GM23338 (cell line): ENCODE results near the gene PKP2. TPM values are rescaled to one million over a fixed set of nuclear protein-coding genes. Genes with fewer than 3 reads are reported as not detected.

Source experiments
- ATAC-seq: fragments of 200-7000 bp; cut with Tn5 transposase; 3 replicates; pipeline ENCODE4 v1.9.1; 2020
- DNase-seq: peaks from one replicate; pipeline ENCODE4 v3.0.0-alpha.2; 2015; ENCODE audit warnings: low spot score
- H2AFZ ChIP-seq: fragments of 200-600 bp; sonication (generic); 2 replicates; pipeline ENCODE4 v1.8.0; 2016; ENCODE audit warnings: antibody characterized with exemption, mild to moderate bottlenecking, moderate library complexity
- H3F3A ChIP-seq: fragments of 200-600 bp; sonication (generic); replicated peaks from 2 replicates; pipeline ENCODE4 v1.8.0; 2017; ENCODE audit warnings: antibody characterized with exemption, mixed run types, low read depth
- H3K27ac ChIP-seq: fragments of 200-600 bp; sonication (generic); 2 replicates; pipeline ENCODE4 v1.6.1; 2016; ENCODE audit warnings: low read depth
- H3K27me3 ChIP-seq: fragments of 200-600 bp; sonication (generic); 2 replicates; pipeline ENCODE4 v1.8.0; 2016; ENCODE audit warnings: mild to moderate bottlenecking, mixed run types, moderate library complexity; ENCODE audit not compliant: insufficient read depth
- H3K36me3 ChIP-seq: fragments of 200-600 bp; sonication (generic); 2 replicates; pipeline ENCODE4 v1.8.0; 2016; ENCODE audit warnings: mild to moderate bottlenecking; ENCODE audit not compliant: insufficient read depth
- H3K4me1 ChIP-seq: fragments of 200-600 bp; sonication (generic); 2 replicates; pipeline ENCODE4 v1.8.0; 2016; ENCODE audit warnings: mild to moderate bottlenecking, moderate library complexity; ENCODE audit not compliant: insufficient read depth
- H3K4me2 ChIP-seq: fragments of 200-600 bp; sonication (generic); 2 replicates; pipeline ENCODE4 v1.7.1; 2017; ENCODE audit warnings: mixed run types
- H3K4me3 ChIP-seq: fragments of 200-600 bp; sonication (generic); 2 replicates; pipeline ENCODE4 v1.6.1; 2016; ENCODE audit warnings: mixed run types
- H3K79me2 ChIP-seq: fragments of 200-600 bp; sonication (generic); replicated peaks from 2 replicates; pipeline ENCODE4 v1.8.0; 2017; ENCODE audit warnings: mild to moderate bottlenecking; ENCODE audit not compliant: insufficient read depth
- H3K9me2 ChIP-seq: fragments of 200-600 bp; sonication (generic); 2 replicates; pipeline ENCODE4 v1.8.0; 2017; ENCODE audit not compliant: insufficient read depth
- H4K20me1 ChIP-seq: fragments of 200-600 bp; sonication (generic); replicated peaks from 2 replicates; pipeline ENCODE4 v1.8.0; 2017; ENCODE audit warnings: mild to moderate bottlenecking; ENCODE audit not compliant: insufficient read depth
- H3K27ac Mint-ChIP-seq: 2 replicates; pipeline ENCODE4 v1.8.0; 2020; ENCODE audit warnings: inconsistent platforms, mild to moderate bottlenecking, moderate library complexity, mixed read lengths
- H3K27me3 Mint-ChIP-seq: 3 replicates; pipeline ENCODE4 v1.8.0; 2022; ENCODE audit warnings: low read depth, mild to moderate bottlenecking, moderate library complexity, mixed read lengths, inconsistent platforms; ENCODE audit not compliant: insufficient read depth, poor library complexity
- H3K36me3 Mint-ChIP-seq: 3 replicates; pipeline ENCODE4 v1.8.0; 2021; ENCODE audit warnings: low read depth, mild to moderate bottlenecking, inconsistent platforms, moderate library complexity, mixed read lengths
- H3K4me1 Mint-ChIP-seq: 3 replicates; pipeline ENCODE4 v1.8.0; 2020; ENCODE audit warnings: mild to moderate bottlenecking, inconsistent platforms, mixed read lengths
- H3K4me3 Mint-ChIP-seq: 3 replicates; pipeline ENCODE4 v1.8.0; 2021; ENCODE audit warnings: moderate library complexity, mild to moderate bottlenecking, inconsistent platforms, mixed read lengths
- H3K9me3 Mint-ChIP-seq: 3 replicates; pipeline ENCODE4 v1.8.0; 2020; ENCODE audit warnings: moderate library complexity, mild to moderate bottlenecking, inconsistent platforms, mixed read lengths
- CREB1 ChIP-seq: fragments of 250-450 bp; sonication (Bioruptor Pico); IDR thresholded peaks from 2 replicates; pipeline ENCODE4 v1.5.0; 2020; ENCODE audit warnings: low read depth, mild to moderate bottlenecking, moderate library complexity
- CTCF ChIP-seq, 2 experiments: fragments of 200-600 bp in 1 of 2; sonication (generic) in 1 of 2; conservative IDR thresholded peaks; 2 replicates each; pipeline versions ENCODE4 v1.5.1 to v1.6.1; 2016 to 2017; ENCODE audit warnings: antibody characterized with exemption in 2 of 2, low read depth in 2 of 2, mild to moderate bottlenecking in 2 of 2, moderate library complexity in 1 of 2
- ETS1 ChIP-seq: IDR thresholded peaks from 2 replicates; pipeline ENCODE4 v1.6.1; 2016; ENCODE audit warnings: antibody characterized with exemption
- EZH2phosphoT487 ChIP-seq: fragments of 200-600 bp; sonication (generic); IDR thresholded peaks from one replicate; pipeline ENCODE4 v1.8.1; 2018; ENCODE audit warnings: antibody characterized with exemption; ENCODE audit not compliant: unreplicated experiment
- JUNB ChIP-seq: IDR thresholded peaks from one replicate; pipeline ENCODE4 v1.6.1; 2016; ENCODE audit warnings: antibody characterized with exemption; ENCODE audit not compliant: unreplicated experiment
- NANOG ChIP-seq: IDR thresholded peaks from 2 replicates; pipeline ENCODE4 v1.6.1; 2016; ENCODE audit warnings: antibody characterized with exemption, borderline replicate concordance
- REST ChIP-seq: IDR thresholded peaks from one replicate; pipeline ENCODE4 v1.6.1; 2018; ENCODE audit warnings: antibody characterized with exemption; ENCODE audit not compliant: unreplicated experiment
- STAT1 ChIP-seq: IDR thresholded peaks from one replicate; pipeline ENCODE4 v1.6.1; 2016; ENCODE audit warnings: antibody characterized with exemption; ENCODE audit not compliant: unreplicated experiment
- ZNF114 ChIP-seq: fragments of 250-450 bp; sonication (Bioruptor Pico); IDR thresholded peaks from 2 replicates; pipeline ENCODE4 v1.5.0; 2020; ENCODE audit warnings: mild to moderate bottlenecking, moderate library complexity
- ZNF331 ChIP-seq: fragments of 250-450 bp; sonication (Bioruptor Pico); IDR thresholded peaks from 2 replicates; pipeline ENCODE4 v1.5.0; 2020; ENCODE audit warnings: low read depth, mild to moderate bottlenecking, moderate library complexity
- polyA plus RNA-seq: library from polyadenylated mRNA; unstranded; fragments of >200 nt; fragmentation: Nextera tagmentation; extraction: Ambion mirVana; gene quantifications from 2 replicates; pipeline ENCODE4 v1.2.1, GENCODE V29; 2016
- total RNA-seq: library from RNA; depleted of rRNA; stranded (reverse); fragments of >200 nt; shearing (Covaris generic); gene quantifications from 2 replicates; pipeline ENCODE4 v1.2.3, GENCODE V29; 2014

Gene PKP2
- total and polyA plus RNA-seq, 2 experiments from 2014 or later, result 24.6 to 47.6 TPM

- Mint-ChIP-seq H3K27ac (no peak overlapping the region), H3K4me3 (no peak overlapping the region), H3K9me3 (peaks cover 3% of the 10 kb centered on the region; the same call in 2 of the 3 replicates), H3K36me3 (peaks cover 3% of the 10 kb centered on the region; the same call in 2 of the 3 replicates), H3K27me3 (no peaks in the 10 kb centered on the region), H3K4me1 (no peaks in the 10 kb centered on the region; the same call in 2 of the 3 replicates)
- Histone ChIP-seq H3F3A (no peaks in the 10 kb centered on the region), H3K4me1 (no peaks in the 10 kb centered on the region), H3K9me2 (peaks cover 9% of the 10 kb centered on the region), H3K36me3 (peaks cover 10% of the 10 kb centered on the region; the same call in 1 of the 2 replicates), H3K79me2 (no peaks in the 10 kb centered on the region), H3K4me2 (no peak overlapping the region), H3K27ac (no peak overlapping the region), H2AFZ (no peak overlapping the region), H3K27me3 (no peaks in the 10 kb centered on the region), H4K20me1 (no peaks in the 10 kb centered on the region), H3K4me3 (no peak overlapping the region)
- DNase-seq (no peak), ATAC-seq (no peak)
- TF ChIP-seq ZNF331 (CRISPR knock-in tag) (no peak), STAT1 (no peak), ZNF114 (CRISPR knock-in tag) (no peak), NANOG (no peak), CTCF (conservative IDR thresholded peaks at IDR 0.05; ENCODE audit: low read depth in 2 of 2) (no peak), REST (no peak), CREB1 (CRISPR knock-in tag) (no peak), EZH2phosphoT487 (no peak), ETS1 (no peak)
Observed at GRCh38 chr12:32789446-32789845, 107.1 kb downstream of the PKP2 start.

- Histone ChIP-seq H4K20me1 (no peaks in the 10 kb centered on the region), H3K79me2 (no peaks in the 10 kb centered on the region), H2AFZ (no peak overlapping the region), H3K27ac (no peak overlapping the region), H3K4me1 (no peaks in the 10 kb centered on the region), H3K9me2 (peaks cover 9% of the 10 kb centered on the region), H3K4me2 (no peak overlapping the region), H3F3A (no peaks in the 10 kb centered on the region), H3K36me3 (peaks cover 10% of the 10 kb centered on the region; the same call in 1 of the 2 replicates), H3K4me3 (no peak overlapping the region), H3K27me3 (no peaks in the 10 kb centered on the region)
- no peaks in the 10 kb centered on the region for H3K27me3 Mint-ChIP-seq
- ATAC-seq (no peak), DNase-seq (no peak)
- peaks cover 3% of the 10 kb centered on the region; the same call in 2 of the 3 replicates for H3K9me3 Mint-ChIP-seq
- H3K27ac Mint-ChIP-seq, result no peak overlapping the region
- H3K4me1 Mint-ChIP-seq, result no peaks in the 10 kb centered on the region; the same call in 2 of the 3 replicates
- H3K36me3 Mint-ChIP-seq, result peaks cover 3% of the 10 kb centered on the region; the same call in 2 of the 3 replicates
- no peak overlapping the region for H3K4me3 Mint-ChIP-seq
- TF ChIP-seq REST, result no peak
- no peak for TF ChIP-seq CTCF (conservative IDR thresholded peaks at IDR 0.05; ENCODE audit: low read depth in 2 of 2)
- no peak for TF ChIP-seq ETS1
- no peak for TF ChIP-seq JUNB
Observed at GRCh38 chr12:32788405-32788804, 108.2 kb downstream of the PKP2 start.
